ENCODE data around the gene SORBS1. TPM values are rescaled to one million over a fixed set of nuclear protein-coding genes. Genes with fewer than 3 reads are reported as not detected.
A peak's percentile ranks its signal among the peaks of the same experiment; 100 is the strongest.

The SORBS1 gene
- total and polyA plus RNA-seq, 2 of the 13 experiments (the other 11 are each of a cell fraction or from before 2014, with no cell fraction given): 16.8 to 39.8 TPM

DNA sequence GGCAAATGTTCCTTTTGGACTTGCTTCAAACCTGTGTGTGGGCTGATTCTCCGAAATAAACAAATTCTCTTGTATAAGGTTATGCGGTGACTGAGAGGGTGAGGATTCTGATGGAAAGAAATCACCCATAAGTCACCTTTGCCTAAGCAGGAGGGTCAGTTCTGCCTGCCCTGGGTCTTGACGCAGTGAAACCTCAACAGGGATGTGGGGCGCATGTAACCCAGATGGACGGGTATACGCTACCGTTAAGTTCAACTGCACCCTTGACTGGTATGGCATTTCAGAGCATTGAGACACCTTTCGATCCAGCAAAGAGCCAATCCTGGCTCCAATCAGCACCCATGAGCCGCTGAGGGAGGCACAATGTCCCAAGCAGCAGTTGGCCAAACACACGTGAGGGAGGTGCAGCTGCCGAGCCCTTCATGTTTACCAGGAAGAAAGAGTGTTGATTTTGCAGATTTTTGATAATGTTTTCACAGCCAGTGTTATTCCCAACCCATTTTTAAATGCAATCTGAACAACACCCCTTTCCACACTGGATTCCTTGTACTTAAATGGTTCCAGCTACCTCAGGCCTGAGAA lies 48.1 kb downstream of the SORBS1 start (continued):
- TF ChIP-seq ZNF318 (CRISPR knock-in tag; IDR thresholded peaks at IDR 0.05): no peak
- peak; percentile 43; the same call in 1 of the 2 replicates for TF ChIP-seq SP5 (CRISPR knock-in tag; IDR thresholded peaks at IDR 0.05; ENCODE audit: borderline replicate concordance, low read depth)
- no peak for TF ChIP-seq CREM (IDR thresholded peaks at IDR 0.05)
- no peak for TF ChIP-seq CREM (CRISPR knock-in tag; IDR thresholded peaks at IDR 0.05)
- TF ChIP-seq BCLAF1 (IDR thresholded peaks at IDR 0.05): no peak
- TF ChIP-seq ZNF776 (CRISPR knock-in tag; IDR thresholded peaks at IDR 0.05): no peak
- TF ChIP-seq RNF2 (conservative IDR thresholded peaks at IDR 0.05; ENCODE audit: low read depth): no peak
- TF ChIP-seq ZNF710 (CRISPR knock-in tag; IDR thresholded peaks at IDR 0.05; ENCODE audit: borderline replicate concordance): no peak
- peak; percentile 65; the same call in 1 of the 2 replicates for TF ChIP-seq ETV5 (CRISPR knock-in tag; IDR thresholded peaks at IDR 0.05; ENCODE audit: borderline replicate concordance)
- peak; percentile 39; the same call in 1 of the 2 replicates for TF ChIP-seq ZNF609 (CRISPR knock-in tag; IDR thresholded peaks at IDR 0.05; ENCODE audit: borderline replicate concordance)
- TF ChIP-seq IKZF1 (IDR thresholded peaks at IDR 0.05): no peak
- TF ChIP-seq AHR (CRISPR knock-in tag; IDR thresholded peaks at IDR 0.05): no peak
